ENCODE data around the gene GPR157. TPM values are rescaled to one million over a fixed set of nuclear protein-coding genes. Genes with fewer than 3 reads are reported as not detected.
A peak's percentile ranks its signal among the peaks of the same experiment; 100 is the strongest.

The GPR157 gene
- total RNA-seq, 1 experiment from 2014 or later = 6.0 TPM

DNA sequence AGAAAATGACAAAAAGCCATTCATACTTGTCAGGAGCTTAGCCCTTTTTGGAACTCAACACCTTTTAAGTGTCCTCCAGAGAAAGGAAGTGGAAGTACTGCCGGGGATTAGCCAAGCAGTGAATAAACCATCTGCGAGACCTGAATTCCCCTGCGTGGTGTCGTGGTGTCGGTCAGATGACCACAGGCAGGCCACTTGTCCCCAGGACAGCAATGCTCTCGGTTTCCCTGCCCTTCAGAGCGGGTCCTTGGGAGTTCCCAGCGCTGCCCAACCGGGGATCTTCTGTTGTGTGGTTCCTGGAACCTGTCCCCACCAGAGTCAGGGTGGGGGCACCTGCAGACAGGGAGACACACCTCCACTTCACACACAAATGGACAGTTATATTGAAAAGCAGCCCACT, 9.2 kb downstream of the GPR157 start:
- H3K27ac ChIP-seq = no peak overlapping the region
- no peaks in the 10 kb centered on the region for H3K4me1 ChIP-seq (replicated peaks)
- DNase-seq (ENCODE audit: low read depth in 1 of 2, low spot score in 2 of 2) = no peak
- H3K36me3 ChIP-seq = no peaks in the 10 kb centered on the region
- H3K9me3 ChIP-seq (replicated peaks) = no peaks in the 10 kb centered on the region
- no peak overlapping the region for H3K4me3 ChIP-seq
- H3K27me3 ChIP-seq (replicated peaks) = no peaks in the 10 kb centered on the region

DNA sequence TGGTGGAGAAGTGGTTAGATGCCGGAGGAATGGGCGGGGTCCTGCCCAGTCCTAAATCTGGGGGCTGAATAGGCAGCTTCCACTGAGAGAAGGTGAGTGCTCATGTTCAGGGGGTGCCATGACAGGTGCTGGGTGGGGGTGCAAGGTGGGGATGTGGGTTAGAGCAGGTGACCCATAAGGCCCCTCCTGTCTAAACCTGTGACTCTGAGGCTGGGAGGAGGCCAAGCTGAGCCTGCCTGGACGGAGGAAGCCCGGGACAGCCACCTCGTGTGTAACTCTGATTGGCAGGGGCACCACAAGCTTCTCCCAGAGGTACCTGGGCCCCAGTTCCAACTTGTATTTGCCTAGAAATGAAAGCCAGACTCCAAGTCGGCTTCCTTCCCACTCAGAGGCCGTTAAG, 10.7 kb downstream of the GPR157 start:
- H3K4me1 ChIP-seq (replicated peaks) = no peaks in the 10 kb centered on the region
- no peak overlapping the region for H3K4me3 ChIP-seq
- DNase-seq (ENCODE audit: low read depth in 1 of 2, low spot score in 2 of 2) = no peak
- H3K36me3 ChIP-seq = no peaks in the 10 kb centered on the region
- no peaks in the 10 kb centered on the region for H3K27me3 ChIP-seq (replicated peaks)
- no peaks in the 10 kb centered on the region for H3K9me3 ChIP-seq (replicated peaks)
- H3K27ac ChIP-seq = no peak overlapping the region

DNA sequence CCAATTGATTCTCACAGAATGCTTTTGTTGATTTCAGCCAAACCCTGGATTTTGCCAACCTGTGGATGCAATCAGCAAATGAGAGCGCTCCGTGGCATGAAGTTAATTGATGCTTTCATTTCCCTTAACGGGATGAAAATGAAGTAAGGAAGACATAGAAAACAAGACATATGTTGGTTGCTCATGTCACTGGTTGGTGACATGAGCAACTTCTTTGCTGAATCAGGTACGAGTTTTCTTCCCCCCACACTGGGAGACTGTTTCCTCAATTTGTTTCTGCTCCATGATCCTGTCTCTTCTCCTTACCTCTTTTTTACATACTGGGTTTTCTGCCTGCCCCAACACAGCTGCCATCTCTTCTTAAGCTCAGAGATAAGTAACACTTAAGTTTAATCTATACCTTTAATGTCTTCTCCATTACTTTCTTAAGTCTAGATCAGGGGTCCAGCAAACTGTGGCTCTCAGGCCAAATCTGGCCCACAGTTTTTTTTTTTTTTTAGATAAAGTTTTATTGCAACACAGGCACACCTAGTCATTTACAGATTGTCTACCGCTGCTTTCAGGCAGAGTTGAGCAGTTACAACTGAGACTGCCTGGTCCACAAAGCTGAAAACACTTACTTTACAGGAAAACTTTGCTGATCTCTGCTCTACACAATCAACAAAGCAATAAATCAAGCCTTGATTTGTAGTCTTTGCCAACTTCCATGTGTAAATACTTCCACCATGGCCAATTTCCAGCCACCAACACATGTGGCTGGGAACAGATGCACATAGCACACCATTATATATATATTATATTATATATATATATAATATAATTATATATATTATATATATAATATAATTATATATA, 13.3 kb downstream of the GPR157 start:
- no peak overlapping the region for H3K4me3 ChIP-seq
- DNase-seq (ENCODE audit: low read depth in 1 of 2, low spot score in 2 of 2) = no peak
- no peaks in the 10 kb centered on the region for H3K4me1 ChIP-seq (replicated peaks)

GRCh38 chr1:9112961-9113880, 15.7 kb downstream of the GPR157 start:
- Histone ChIP-seq H3K4me3 (no peak overlapping the region), H3K4me1 (replicated peaks) (no peaks in the 10 kb centered on the region), H3K9me3 (replicated peaks) (no peaks in the 10 kb centered on the region), H3K36me3 (no peaks in the 10 kb centered on the region), H3K27ac (no peak overlapping the region), H3K27me3 (replicated peaks) (no peaks in the 10 kb centered on the region)
- DNase-seq (ENCODE audit: low read depth in 1 of 2, low spot score in 2 of 2) = no peak

More for the DNA sequence above, 13.3 kb downstream of the GPR157 start:
- Histone ChIP-seq H3K36me3 (no peaks in the 10 kb centered on the region), H3K27me3 (replicated peaks) (no peaks in the 10 kb centered on the region), H3K27ac (no peak overlapping the region), H3K9me3 (replicated peaks) (no peaks in the 10 kb centered on the region)

GRCh38 chr1:9111957-9112356, 16.9 kb downstream of the GPR157 start:
- DNase-seq (ENCODE audit: low read depth in 1 of 2, low spot score in 2 of 2) = no peak
- no peak overlapping the region for H3K4me3 ChIP-seq
- H3K27ac ChIP-seq = no peak overlapping the region
- H3K36me3 ChIP-seq = no peaks in the 10 kb centered on the region
- H3K9me3 ChIP-seq (replicated peaks) = no peaks in the 10 kb centered on the region
- H3K27me3 ChIP-seq (replicated peaks) = no peaks in the 10 kb centered on the region
- H3K4me1 ChIP-seq (replicated peaks) = no peaks in the 10 kb centered on the region

DNA sequence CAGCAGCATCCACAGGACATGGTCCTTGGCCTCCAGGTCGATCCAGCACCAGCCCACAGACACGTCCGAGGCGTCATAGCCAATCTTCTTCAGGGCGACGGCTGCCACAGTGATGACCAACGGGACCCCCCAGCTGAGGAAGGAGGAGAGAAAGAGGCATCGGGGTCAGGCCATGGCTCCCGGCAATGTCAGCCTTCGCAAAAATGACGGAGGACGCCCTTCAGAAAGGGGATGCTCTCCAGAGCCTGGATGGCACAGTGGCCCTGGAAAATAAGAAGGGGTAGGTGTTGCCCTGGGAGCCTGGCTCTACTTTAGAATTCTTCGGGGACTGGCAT, 17.6 kb downstream of the GPR157 start:
- no peak for DNase-seq (ENCODE audit: low read depth in 1 of 2, low spot score in 2 of 2)
- H3K4me3 ChIP-seq = no peak overlapping the region
- no peaks in the 10 kb centered on the region for H3K27me3 ChIP-seq (replicated peaks)
- H3K36me3 ChIP-seq = no peaks in the 10 kb centered on the region
- no peaks in the 10 kb centered on the region for H3K4me1 ChIP-seq (replicated peaks)
- no peaks in the 10 kb centered on the region for H3K9me3 ChIP-seq (replicated peaks)
- no peak overlapping the region for H3K27ac ChIP-seq

- DNase-seq (ENCODE audit: low read depth in 1 of 2, low spot score in 2 of 2) = peak; percentile 74 to 89
Measured at GRCh38 chr1:9110669-9111356, 18.1 kb downstream of the GPR157 start.

GRCh38 chr1:9108056-9108665, 20.7 kb downstream of the GPR157 start:
- H3K27ac ChIP-seq = no peak overlapping the region

More at GRCh38 chr1:9110669-9111356, 18.1 kb downstream of the GPR157 start:
- Histone ChIP-seq H3K4me3 (no peak overlapping the region), H3K27ac (no peak overlapping the region), H3K36me3 (no peaks in the 10 kb centered on the region), H3K4me1 (replicated peaks) (no peaks in the 10 kb centered on the region), H3K9me3 (replicated peaks) (no peaks in the 10 kb centered on the region), H3K27me3 (replicated peaks) (no peaks in the 10 kb centered on the region)

GRCh38 chr1:9107136-9107535, 21.8 kb downstream of the GPR157 start:
- Histone ChIP-seq H3K27me3 (replicated peaks) (no peaks in the 10 kb centered on the region), H3K4me3 (no peak overlapping the region), H3K36me3 (no peaks in the 10 kb centered on the region), H3K9me3 (replicated peaks) (no peaks in the 10 kb centered on the region), H3K27ac (no peak overlapping the region), H3K4me1 (replicated peaks) (no peaks in the 10 kb centered on the region)
- DNase-seq (ENCODE audit: low read depth in 1 of 2, low spot score in 2 of 2) = no peak

More at GRCh38 chr1:9108056-9108665, 20.7 kb downstream of the GPR157 start:
- DNase-seq (ENCODE audit: low read depth in 1 of 2, low spot score in 2 of 2) = no peak
- H3K4me1 ChIP-seq (replicated peaks) = no peaks in the 10 kb centered on the region
- H3K4me3 ChIP-seq = no peak overlapping the region
- no peaks in the 10 kb centered on the region for H3K9me3 ChIP-seq (replicated peaks)
- H3K36me3 ChIP-seq = no peaks in the 10 kb centered on the region
- H3K27me3 ChIP-seq (replicated peaks) = no peaks in the 10 kb centered on the region

- Histone ChIP-seq H3K9me3 (replicated peaks) (no peaks in the 10 kb centered on the region), H3K27ac (no peak overlapping the region), H3K36me3 (no peaks in the 10 kb centered on the region), H3K27me3 (replicated peaks) (no peaks in the 10 kb centered on the region), H3K4me1 (replicated peaks) (no peaks in the 10 kb centered on the region), H3K4me3 (no peak overlapping the region)
- no peak for DNase-seq (ENCODE audit: low read depth in 1 of 2, low spot score in 2 of 2)
Measured at GRCh38 chr1:9106286-9106685, 22.6 kb downstream of the GPR157 start.

DNA sequence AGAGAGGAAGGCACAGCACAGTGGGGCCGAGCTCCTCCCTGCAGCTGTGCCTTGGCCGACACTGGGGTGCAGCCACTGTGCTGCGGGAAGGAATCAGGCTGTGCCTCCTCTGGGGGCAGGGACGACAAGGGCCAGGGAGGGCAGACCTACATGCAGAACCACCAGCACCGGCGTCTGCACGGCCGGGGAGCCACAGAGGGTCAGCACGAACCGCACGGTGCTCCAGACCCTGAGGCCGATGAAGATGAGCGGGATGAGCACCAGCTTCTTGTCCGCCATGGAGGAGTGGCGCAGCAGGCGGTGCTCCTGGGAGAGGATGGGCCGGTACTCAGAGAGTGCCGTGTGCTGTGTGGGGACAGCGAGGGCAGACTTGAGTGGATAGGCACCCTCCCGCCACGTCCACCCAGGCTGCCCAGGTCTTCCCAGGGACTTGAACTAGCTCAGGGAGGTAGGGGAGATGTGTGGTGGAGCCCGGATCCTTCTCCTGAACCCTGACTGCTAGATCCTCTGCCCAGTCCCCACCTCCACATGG, 23.5 kb downstream of the GPR157 start:
- Histone ChIP-seq H3K36me3 (no peaks in the 10 kb centered on the region), H3K9me3 (replicated peaks) (no peaks in the 10 kb centered on the region)
- no peak for DNase-seq (ENCODE audit: low read depth in 1 of 2, low spot score in 2 of 2)

GRCh38 chr1:9101510-9102146, 27.3 kb downstream of the GPR157 start:
- Histone ChIP-seq H3K36me3 (no peaks in the 10 kb centered on the region), H3K4me1 (replicated peaks) (peaks cover 7% of the 10 kb centered on the region; the same call in 1 of the 2 replicates), H3K9me3 (replicated peaks) (no peaks in the 10 kb centered on the region), H3K27ac (no peak overlapping the region), H3K4me3 (no peak overlapping the region), H3K27me3 (replicated peaks) (no peaks in the 10 kb centered on the region)
- DNase-seq (ENCODE audit: low read depth in 1 of 2, low spot score in 2 of 2) = peak in 1 of 2 experiments; percentile 32

More for the DNA sequence above, 23.5 kb downstream of the GPR157 start:
- Histone ChIP-seq H3K27me3 (replicated peaks) (no peaks in the 10 kb centered on the region), H3K4me3 (no peak overlapping the region), H3K4me1 (replicated peaks) (peaks cover 6% of the 10 kb centered on the region; the same call in 1 of the 2 replicates), H3K27ac (no peak overlapping the region)
